Iris pigment epithelial cell (primary cell): Measurements from ENCODE around the gene TSPAN10.

Experiments
- DNase-seq: peaks from one replicate; pipeline ENCODE4 v3.0.0-alpha.2; 2011; ENCODE audit warnings: low read depth

TSPAN10 gene

DNA sequence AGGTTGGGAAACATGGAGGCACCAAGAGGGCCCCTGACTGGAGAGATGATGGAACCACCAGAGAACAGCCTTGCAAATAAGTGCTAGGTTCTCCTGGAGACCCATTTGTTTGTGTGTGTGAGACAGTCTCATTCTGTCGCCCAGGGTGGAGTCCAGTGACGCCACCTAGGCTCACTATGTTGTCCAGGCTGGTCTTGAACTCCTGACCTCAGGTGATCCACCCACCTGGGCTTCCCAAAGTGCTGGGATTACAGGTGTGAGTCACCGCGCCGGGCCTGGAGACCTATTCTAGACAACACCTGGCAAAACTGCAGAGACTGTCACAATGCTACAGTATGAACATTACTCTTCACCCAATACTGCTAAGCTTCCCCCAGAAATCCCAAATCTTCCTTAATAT is 1.6 kb upstream of the TSPAN10 start:
- no peak for DNase-seq

- DNase-seq: peak; percentile 70
Observed at GRCh38 chr17:81635973-81636504, 957 bp upstream of the TSPAN10 start.

- no peak for DNase-seq
Observed at GRCh38 chr17:81638683-81639082, 1.7 kb downstream of the TSPAN10 start.

DNA sequence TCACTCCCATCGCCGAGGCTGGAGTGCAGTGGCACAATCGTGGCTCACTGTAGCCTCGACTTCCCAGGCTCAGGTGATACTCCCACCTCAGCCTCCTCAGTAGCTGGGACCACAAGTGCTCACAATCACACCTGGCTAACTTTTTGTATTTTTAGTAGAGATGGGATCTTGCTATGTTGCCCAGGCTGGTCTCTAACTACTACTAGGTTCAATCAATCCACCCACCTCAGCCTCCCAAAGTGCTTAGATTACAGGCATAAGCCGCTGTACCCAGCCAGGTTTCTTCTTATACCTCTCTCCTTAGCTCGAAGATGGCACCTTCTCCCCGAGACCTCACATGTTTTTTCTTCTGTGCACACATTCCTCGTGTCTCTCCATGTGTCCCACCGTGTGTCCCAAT is 3.0 kb downstream of the TSPAN10 start:
- no peak for DNase-seq

GRCh38 chr17:81641825-81642489 is 5.0 kb downstream of the TSPAN10 start:
- peak; percentile 73 for DNase-seq

- no peak for DNase-seq
Observed at GRCh38 chr17:81644496-81644895, 7.5 kb downstream of the TSPAN10 start.

- DNase-seq: no peak
Observed at GRCh38 chr17:81644976-81645952, 8.3 kb downstream of the TSPAN10 start.

DNA sequence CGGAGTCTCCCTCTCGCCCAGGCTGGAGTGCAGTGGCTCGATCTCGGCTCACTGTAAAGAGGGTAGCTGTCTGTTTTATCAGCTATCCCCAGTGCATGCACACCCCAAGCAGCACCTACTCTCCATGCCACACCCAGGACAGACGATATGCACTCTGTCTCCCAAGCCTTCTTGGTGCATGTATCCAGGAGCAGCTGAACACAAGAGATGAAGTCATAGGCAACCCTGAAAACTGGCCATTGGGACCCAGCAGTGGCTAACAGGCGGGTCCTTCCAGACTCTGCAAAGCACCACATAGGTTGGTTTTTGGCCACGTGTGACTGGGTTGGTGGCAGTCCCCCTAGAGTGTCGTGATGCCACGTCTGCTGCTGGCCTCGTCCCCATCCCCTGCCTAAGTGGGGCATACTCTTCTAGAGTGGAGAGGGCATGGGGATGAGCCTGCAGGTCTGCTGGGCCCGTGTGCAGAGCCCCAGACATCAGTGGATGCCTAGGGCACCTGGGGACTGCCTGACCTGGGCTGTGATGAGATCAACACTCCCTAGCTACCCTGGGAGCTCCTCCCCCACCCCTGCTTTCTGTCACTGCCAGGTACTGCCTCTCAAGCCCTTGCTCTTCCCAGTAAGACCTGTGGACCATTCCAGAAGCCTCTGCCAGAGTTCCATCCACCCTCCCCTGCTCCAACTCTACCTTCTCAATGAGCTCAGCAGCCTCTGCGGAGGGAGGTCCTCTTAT is 10.0 kb downstream of the TSPAN10 start:
- DNase-seq: no peak

DNA sequence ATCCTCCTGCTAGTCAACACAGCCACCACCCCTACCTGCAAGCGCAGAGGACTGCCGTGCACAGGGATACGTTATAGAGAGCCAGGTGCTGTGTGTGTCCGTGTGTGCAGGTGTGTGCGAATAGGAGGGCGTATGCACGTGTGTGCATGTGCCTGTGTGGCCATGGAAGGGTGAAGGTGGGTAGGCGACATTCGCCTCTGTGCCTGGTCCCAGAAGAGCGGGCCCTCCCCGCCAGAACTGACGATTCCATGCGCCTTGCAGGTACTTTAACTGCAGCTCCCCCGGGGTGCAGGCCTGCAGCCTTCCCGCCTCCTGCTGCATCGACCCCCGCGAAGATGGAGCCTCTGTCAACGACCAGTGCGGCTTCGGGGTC is 10.6 kb downstream of the TSPAN10 start:
- DNase-seq: no peak

DNA sequence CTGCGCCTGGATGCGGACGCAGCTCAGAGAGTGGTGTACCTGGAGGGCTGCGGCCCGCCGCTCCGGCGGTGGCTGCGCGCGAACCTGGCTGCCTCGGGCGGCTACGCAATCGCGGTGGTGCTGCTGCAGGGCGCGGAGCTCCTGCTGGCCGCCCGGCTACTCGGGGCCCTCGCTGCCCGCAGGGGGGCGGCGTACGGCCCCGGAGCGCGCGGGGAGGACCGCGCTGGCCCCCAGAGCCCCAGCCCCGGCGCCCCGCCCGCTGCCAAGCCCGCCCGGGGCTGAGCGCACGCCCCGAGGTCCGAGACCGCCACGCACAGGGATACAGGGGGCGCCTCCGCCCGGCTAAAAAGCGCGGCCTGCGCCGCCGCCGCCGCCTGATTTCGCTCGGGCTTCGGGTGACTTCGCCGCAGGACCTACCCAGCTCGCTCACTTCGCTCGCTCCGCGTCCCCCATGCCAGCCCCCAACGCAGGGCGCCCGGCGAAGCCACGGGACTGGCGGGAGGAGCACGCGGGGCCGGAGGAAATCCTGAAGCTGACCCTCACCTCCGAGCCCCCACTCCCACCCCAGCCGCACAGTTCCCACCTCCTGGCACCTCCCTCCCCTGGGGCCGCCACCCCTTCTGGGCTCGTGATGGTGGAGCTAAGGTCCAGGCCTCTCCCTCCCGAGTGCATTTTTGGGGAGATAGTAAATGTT is 11.2 kb downstream of the TSPAN10 start:
- no peak for DNase-seq

DNA sequence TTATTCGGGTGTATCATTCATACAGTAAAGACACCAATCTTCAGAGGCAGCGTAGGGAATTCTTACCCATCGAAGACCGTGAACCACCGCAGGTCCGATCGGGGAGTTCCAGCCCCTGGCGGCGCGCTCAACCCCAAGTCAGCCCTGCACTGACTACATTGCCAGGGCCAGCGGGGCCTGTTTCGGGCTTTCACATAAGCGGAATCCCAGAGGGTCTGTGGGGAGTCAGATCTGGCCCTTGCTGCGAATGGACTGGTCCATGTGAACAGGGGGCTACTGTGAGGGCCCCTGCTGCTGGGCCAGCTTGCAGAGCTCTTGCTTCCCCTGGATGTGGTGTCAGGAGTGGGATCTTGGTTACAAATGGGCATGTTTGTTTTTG is 11.7 kb downstream of the TSPAN10 start:
- DNase-seq: no peak

GRCh38 chr17:81650951-81651350 is 14.0 kb downstream of the TSPAN10 start:
- no peak for DNase-seq

DNA sequence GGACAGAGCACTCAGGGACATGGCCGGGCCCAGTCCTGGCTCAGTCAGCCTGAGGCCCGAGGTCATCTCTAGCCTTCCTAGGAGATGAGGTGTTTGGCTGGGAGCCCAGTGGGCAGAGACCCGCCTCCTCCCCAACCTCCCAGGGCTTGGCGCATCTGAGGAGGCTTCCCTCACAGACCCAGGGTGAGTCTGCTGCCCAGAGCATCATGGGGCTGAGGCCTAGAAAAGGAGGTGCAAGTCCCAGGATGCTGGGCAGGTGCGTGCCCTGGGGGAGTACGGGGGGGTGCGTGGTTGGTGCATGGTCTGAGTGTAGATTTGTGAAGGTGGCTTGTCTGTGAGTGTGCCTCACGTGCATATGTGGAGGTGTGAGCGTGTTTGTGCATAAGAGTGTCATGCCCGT is 14.7 kb downstream of the TSPAN10 start:
- peak; percentile 95 for DNase-seq

GRCh38 chr17:81652906-81653771 is 16.1 kb downstream of the TSPAN10 start:
- DNase-seq: no peak

DNA sequence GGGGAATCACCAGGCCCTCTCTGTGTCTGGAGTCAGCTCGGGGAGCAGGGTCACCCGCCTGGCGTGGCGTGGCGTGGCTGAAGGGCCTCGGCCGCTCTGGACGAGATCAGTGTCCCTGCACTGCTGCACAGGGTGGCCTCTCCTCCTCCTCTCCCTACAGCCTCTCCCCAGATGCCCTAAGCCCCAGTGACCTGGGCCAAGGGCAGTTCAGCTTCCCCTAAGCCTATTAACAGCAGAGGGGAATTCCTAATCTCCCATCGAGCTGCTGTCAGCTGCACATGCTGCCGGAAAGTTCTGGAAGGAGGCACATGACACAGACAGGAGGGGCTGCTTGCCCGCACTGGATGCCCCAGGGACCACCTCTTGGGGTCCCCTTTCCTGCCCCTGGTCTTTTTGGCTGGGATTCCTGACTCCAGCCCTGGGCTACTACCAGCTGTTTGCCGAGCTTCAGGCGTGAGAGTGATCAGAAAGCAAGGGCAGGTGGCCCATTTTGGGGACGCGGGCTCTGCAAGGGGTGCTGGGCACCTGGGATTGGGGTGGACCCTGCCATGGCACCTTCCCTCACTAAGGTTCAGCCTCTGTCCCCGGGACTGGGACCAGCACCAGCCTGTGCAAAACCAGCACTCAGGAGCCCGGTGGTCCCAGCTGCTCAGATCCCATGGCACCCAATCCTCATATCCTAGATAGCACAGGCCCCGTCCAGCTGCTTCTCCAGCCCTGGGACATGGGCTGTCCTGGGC is 18.6 kb downstream of the TSPAN10 start:
- DNase-seq: no peak

DNA sequence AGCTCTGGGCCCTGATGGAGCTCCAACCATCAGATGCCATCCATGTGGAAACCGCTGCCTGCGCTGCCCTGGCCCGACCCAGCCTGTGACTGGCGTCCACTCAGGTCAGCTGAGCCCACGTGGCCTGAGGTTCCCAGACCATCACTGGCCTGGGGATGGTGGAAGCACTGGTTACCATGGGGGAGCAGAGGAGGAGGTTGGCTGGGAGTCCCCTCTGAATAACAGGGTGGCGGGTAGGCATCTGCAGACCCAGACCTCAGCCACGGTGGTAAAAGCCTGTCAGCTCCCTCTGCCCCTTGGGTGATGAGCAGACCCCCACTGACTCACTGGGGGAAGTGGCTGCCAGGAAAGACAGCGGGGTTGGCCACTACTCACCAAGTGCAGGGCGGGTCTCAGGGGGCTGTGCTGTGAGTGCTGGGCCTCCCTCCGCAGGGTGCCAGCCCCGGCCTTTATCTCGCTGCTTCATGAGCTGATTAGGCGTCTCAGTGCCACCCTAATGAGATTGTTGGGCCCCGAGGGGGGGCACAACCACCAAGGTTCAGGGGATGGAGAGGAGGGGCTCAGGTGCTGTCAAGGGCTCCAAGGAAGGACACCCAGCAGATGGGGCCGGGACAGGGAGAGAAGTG is 19.2 kb downstream of the TSPAN10 start, which contains the start of gene PDE6G:
PDE6G (minus strand) TSS at position 425 of the 626 bp plus-strand sequence. CDS start 3,237 bp downstream, outside the sequence.
- DNase-seq: no peak

GRCh38 chr17:81656835-81657234 is 19.8 kb downstream of the TSPAN10 start:
- no peak for DNase-seq

GRCh38 chr17:81659038-81659437 is 22.0 kb downstream of the TSPAN10 start:
- DNase-seq: no peak

DNA sequence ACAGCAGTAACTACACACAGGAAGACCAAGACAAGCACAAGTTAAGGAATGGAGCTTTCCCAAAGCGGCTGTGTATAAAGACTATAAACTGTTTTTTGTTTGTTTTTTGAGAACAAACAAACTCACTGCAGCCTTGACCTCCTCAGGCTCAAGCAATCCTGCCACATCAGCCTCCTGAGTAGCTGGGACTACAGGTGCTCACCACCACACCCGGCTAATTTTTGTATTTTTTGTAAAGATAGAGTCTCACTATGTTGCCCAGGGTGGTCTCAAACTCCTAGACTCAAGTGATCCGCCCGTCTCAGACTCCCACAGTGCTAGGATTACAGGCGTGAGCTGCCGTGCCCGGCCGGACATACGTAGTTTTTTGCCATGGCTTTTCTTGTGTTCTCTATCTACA is 23.4 kb downstream of the TSPAN10 start:
- DNase-seq: no peak

- no peak for DNase-seq
Observed at GRCh38 chr17:81662002-81662401, 25.0 kb downstream of the TSPAN10 start.
